Measurements from ENCODE around the gene GALNS.

DNA sequence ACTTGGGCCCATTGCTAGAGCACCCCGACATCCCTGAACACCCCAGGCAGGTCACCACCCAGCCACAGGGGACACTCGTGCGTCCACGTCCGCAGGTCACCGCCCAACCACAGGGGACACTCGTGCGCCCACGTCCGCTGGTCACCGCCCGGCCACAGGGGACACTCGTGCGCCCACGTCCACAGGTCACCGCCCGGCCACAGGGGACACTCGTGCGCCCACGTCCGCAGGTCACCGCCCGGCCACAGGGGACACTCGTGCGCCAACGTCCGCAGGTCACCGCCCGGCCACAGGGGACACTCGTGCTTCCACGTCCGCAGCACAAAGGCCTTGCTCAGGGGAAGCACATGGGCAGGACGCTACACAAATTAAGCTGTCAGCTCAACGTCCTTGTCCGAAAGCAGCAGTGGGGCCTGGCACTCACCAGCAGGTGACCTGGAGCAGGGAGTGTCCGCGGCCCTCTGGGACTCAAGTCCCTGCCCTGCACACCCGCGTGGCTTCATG is 17.7 kb downstream of the GALNS start:
- TF ChIP-seq, protein P1, sequence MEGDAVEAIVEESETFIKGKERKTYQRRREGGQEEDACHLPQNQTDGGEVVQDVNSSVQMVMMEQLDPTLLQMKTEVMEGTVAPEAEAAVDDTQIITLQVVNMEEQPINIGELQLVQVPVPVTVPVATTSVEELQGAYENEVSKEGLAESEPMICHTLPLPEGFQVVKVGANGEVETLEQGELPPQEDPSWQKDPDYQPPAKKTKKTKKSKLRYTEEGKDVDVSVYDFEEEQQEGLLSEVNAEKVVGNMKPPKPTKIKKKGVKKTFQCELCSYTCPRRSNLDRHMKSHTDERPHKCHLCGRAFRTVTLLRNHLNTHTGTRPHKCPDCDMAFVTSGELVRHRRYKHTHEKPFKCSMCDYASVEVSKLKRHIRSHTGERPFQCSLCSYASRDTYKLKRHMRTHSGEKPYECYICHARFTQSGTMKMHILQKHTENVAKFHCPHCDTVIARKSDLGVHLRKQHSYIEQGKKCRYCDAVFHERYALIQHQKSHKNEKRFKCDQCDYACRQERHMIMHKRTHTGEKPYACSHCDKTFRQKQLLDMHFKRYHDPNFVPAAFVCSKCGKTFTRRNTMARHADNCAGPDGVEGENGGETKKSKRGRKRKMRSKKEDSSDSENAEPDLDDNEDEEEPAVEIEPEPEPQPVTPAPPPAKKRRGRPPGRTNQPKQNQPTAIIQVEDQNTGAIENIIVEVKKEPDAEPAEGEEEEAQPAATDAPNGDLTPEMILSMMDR (IDR thresholded peaks at IDR 0.05; ENCODE audit: borderline replicate concordance, extremely low read depth, low read length, poor library complexity, severe bottlenecking): no peak
- no peak for TF ChIP-seq EZH2 (IDR thresholded peaks at IDR 0.05; ENCODE audit: borderline replicate concordance, low read depth, low read length, severe bottlenecking)

Data from DND-41 (cell line).